Ecto neural progenitor cell (in vitro differentiated cells): ENCODE measurements around the gene ZNF425.
"Not testable (repeated sequence)": the region's sequence is repeated elsewhere in the genome, so short reads cannot be mapped to it uniquely, and the experiment has no call there.

ENCODE experiments used
- DNase-seq: peaks from one replicate; pipeline ENCODE4 v3.0.0-alpha.2; 2018; ENCODE audit warnings: low spot score

ZNF425 gene

GRCh38 chr7:149071641-149072437 lies 54.3 kb downstream of the ZNF425 start:
- peak; percentile 76 for DNase-seq

- DNase-seq = no peak
These were observed 54.9 kb downstream of the ZNF425 start for GRCh38 chr7:149071182-149071635.

GRCh38 chr7:149070372-149071125 lies 55.6 kb downstream of the ZNF425 start:
- DNase-seq = no peak

- DNase-seq = no peak
These were observed 58.3 kb downstream of the ZNF425 start for GRCh38 chr7:149067869-149068268.

- no peak for DNase-seq
These were observed 62.6 kb downstream of the ZNF425 start for GRCh38 chr7:149063476-149063875.

GRCh38 chr7:149062217-149062899 lies 63.8 kb downstream of the ZNF425 start:
- not testable (repeated sequence) for DNase-seq

GRCh38 chr7:149060156-149060555 lies 66.0 kb downstream of the ZNF425 start:
- no peak for DNase-seq

- DNase-seq = no peak
These were observed 72.2 kb downstream of the ZNF425 start for GRCh38 chr7:149053885-149054284.

GRCh38 chr7:149053384-149053783 lies 72.7 kb downstream of the ZNF425 start:
- no peak for DNase-seq
